K562 (cell line): Measurements from ENCODE around the gene DNAJB6. TPM values are rescaled to one million over a fixed set of nuclear protein-coding genes. Genes with fewer than 3 reads are reported as not detected.

Experiments
- ARNT ChIP-seq, 2 experiments: fragments of 450-650 bp; IDR thresholded peaks; 2 replicates each; pipeline ENCODE4 v1.6.1; 2016; ENCODE audit warnings: mild to moderate bottlenecking in 1 of 2
- GABPA ChIP-seq: fragments of 200-800 bp; sonication (Bioruptor generic); conservative IDR thresholded peaks from 2 replicates; pipeline ENCODE4 v1.6.1; 2016; ENCODE audit warnings: low read depth, missing genetic modification characterization, missing compliant biosample characterization
- L3MBTL2 ChIP-seq: fragments of 450-650 bp; IDR thresholded peaks from 2 replicates; pipeline ENCODE4 v1.6.1; 2016; ENCODE audit warnings: mild to moderate bottlenecking, moderate library complexity
- MGA ChIP-seq: fragments of 450-650 bp; IDR thresholded peaks from 2 replicates; pipeline ENCODE4 v1.6.1; 2016; ENCODE audit warnings: mild to moderate bottlenecking, moderate library complexity
- STAT6 ChIP-seq: sonication (generic); formaldehyde crosslinking; IDR thresholded peaks from 2 replicates; pipeline ENCODE4 v1.8.1; 2023; ENCODE audit warnings: mild to moderate bottlenecking, missing genetic modification reagents
- TCF3 ChIP-seq: sonication (generic); formaldehyde crosslinking; IDR thresholded peaks from 2 replicates; pipeline ENCODE4 v1.4.0; 2020; ENCODE audit warnings: mild to moderate bottlenecking, missing genetic modification reagents
- ZBTB43 ChIP-seq: sonication (generic); formaldehyde crosslinking; IDR thresholded peaks from 2 replicates; pipeline ENCODE4 v1.8.0; 2023; ENCODE audit warnings: mild to moderate bottlenecking, missing genetic modification reagents
- ZBTB9 ChIP-seq: fragments of 450-650 bp; formaldehyde crosslinking; IDR thresholded peaks from 2 replicates; pipeline ENCODE4 v1.4.0; 2020; ENCODE audit warnings: mild to moderate bottlenecking, moderate library complexity
- polyA plus RNA-seq, 8 experiments: library from polyadenylated mRNA; depleted of rRNA in 4 of 8; stranded (reverse) in 5 of 8; unstranded in 3 of 8; fragments of >200 nt; fragmentation: Nextera tagmentation in 2 of 8; fragmentation: Illumina TruSeq in 1 of 8; extraction: Ambion mirVana in 2 of 8; extraction: Trizol in 1 of 8; gene quantifications; 2 replicates each; pipeline versions ENCODE4 v1.2.1 to v1.2.3, GENCODE V29; 2011 to 2014; ENCODE audit warnings: inconsistent platforms in 1 of 8, missing spikeins in 1 of 8
- total RNA-seq, 7 experiments: library from RNA; depleted of rRNA in 6 of 7; stranded (reverse); fragments of >200 nt in 6 of 7; fragmentation: Illumina TruSeq in 2 of 7; extraction: Trizol in 2 of 7; gene quantifications; 2 replicates each; pipeline versions ENCODE4 v1.2.1 to v1.2.3, GENCODE V29; 2011 to 2021; ENCODE audit warnings: low replicate concordance in 1 of 7

The DNAJB6 gene
- total and polyA plus RNA-seq, 9 of the 15 experiments (the other 6 are each of a cell fraction or from before 2014, with no cell fraction given), result 84.5 to 158 (median 135) TPM

- TF ChIP-seq MGA (peak; percentile 89), STAT6 (CRISPR knock-in tag) (no peak), ZBTB9 (CRISPR knock-in tag) (peak; percentile 77), ARNT (IDR thresholded peaks at IDR 0.05) (0 out of 4 replicates have a peak, but pooled peaks of 1 of the 2 experiments have one; percentile 35), GABPA (tag) (peak; percentile 30; the same call in 1 of the 2 replicates), L3MBTL2 (peak; percentile 93), ZBTB43 (CRISPR knock-in tag) (no peak), TCF3 (CRISPR knock-in tag) (peak; percentile 95)
These were observed 65.0 kb downstream of the DNAJB6 start (continued) for GRCh38 chr7:157401567-157402387.
